Mucosa of rectum (tissue), 2 donors: ENCODE results near the gene INPP4B.

Experiments used
- H3K27ac ChIP-seq, 2 donors: one replicate each; pipeline ENCODE4 v1.7.0; 2013; ENCODE audit warnings: inconsistent platforms in 2 of 2, low read depth in 2 of 2, low read length in 2 of 2
- H3K27me3 ChIP-seq, 2 donors: one replicate each; pipeline ENCODE4 v1.7.0; 2013; ENCODE audit warnings: low read length in 2 of 2; ENCODE audit not compliant: control insufficient read depth in 2 of 2, insufficient read depth in 2 of 2
- H3K36me3 ChIP-seq, 2 donors: one replicate each; pipeline ENCODE4 v1.7.0; 2013; ENCODE audit warnings: low read length in 2 of 2; ENCODE audit not compliant: control insufficient read depth in 2 of 2, insufficient read depth in 2 of 2
- H3K4me1 ChIP-seq, 2 donors: one replicate each; pipeline ENCODE4 v1.7.0; 2013; ENCODE audit warnings: low read length in 2 of 2, mild to moderate bottlenecking in 1 of 2; ENCODE audit not compliant: control insufficient read depth in 2 of 2, insufficient read depth in 2 of 2
- H3K4me3 ChIP-seq, 2 donors: one replicate each; pipeline ENCODE4 v1.7.0; 2013; ENCODE audit warnings: low read length in 2 of 2
- H3K9ac ChIP-seq, 2 donors: one replicate each; pipeline ENCODE4 v1.7.0; 2013; ENCODE audit warnings: low read length in 2 of 2, low read depth in 1 of 2, mild to moderate bottlenecking in 1 of 2
- H3K9me3 ChIP-seq, 2 donors: one replicate each; pipeline ENCODE4 v1.7.0; 2013; ENCODE audit warnings: low read length in 2 of 2; ENCODE audit not compliant: control insufficient read depth in 2 of 2
- donor health status: healthy.
- donor health status: Normal muscosa, but diverticular disease.

The INPP4B gene

GRCh38 chr4:142141224-142141623, 704.9 kb downstream of the INPP4B start:
- Histone ChIP-seq H3K4me3 (no peak overlapping the region), H3K9ac (no peak overlapping the region), H3K27ac (no peak overlapping the region), H3K36me3 (no peaks in the 10 kb centered on the region), H3K27me3 (no peaks in the 10 kb centered on the region), H3K9me3 (no peaks in the 10 kb centered on the region), H3K4me1 (no peaks in the 10 kb centered on the region)

- no peaks in the 10 kb centered on the region for H3K27me3 ChIP-seq
- peaks cover 3 to 10% of the 10 kb centered on the region in 2 donors for H3K4me1 ChIP-seq
- no peaks in the 10 kb centered on the region for H3K9me3 ChIP-seq
- no peaks in the 10 kb centered on the region for H3K36me3 ChIP-seq
- H3K4me3 ChIP-seq = no peak overlapping the region
- no peak overlapping the region for H3K27ac ChIP-seq
- no peak overlapping the region for H3K9ac ChIP-seq
Measured at GRCh38 chr4:142130666-142131065, 715.4 kb downstream of the INPP4B start.

DNA sequence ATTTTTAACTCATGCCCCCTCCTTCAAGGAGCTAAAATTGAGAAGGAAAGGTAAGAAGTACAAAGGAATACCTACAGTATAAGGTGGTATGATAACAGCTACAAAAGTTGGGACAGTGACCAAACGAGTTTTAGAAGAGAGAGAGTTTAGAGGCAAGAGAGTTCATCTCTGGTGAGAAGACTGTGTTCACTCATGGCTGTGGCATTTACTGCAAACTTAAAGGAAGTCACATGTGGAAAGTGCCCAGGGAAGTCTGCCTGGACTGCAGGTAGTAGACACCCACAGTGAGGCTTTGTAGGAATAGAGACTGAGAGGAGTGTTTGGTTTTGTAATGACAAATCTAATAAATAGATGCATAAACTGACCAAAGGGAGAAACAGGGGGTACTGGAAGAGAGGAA, 716.2 kb downstream of the INPP4B start:
- no peak overlapping the region for H3K9ac ChIP-seq
- no peak overlapping the region for H3K4me3 ChIP-seq
- H3K27ac ChIP-seq = no peak overlapping the region
- no peaks in the 10 kb centered on the region for H3K36me3 ChIP-seq
- H3K27me3 ChIP-seq = no peaks in the 10 kb centered on the region
- H3K9me3 ChIP-seq = no peaks in the 10 kb centered on the region
- H3K4me1 ChIP-seq = peaks cover 3 to 10% of the 10 kb centered on the region in 2 donors

- no peak overlapping the region for H3K27ac ChIP-seq
- no peaks in the 10 kb centered on the region for H3K9me3 ChIP-seq
- H3K9ac ChIP-seq = no peak overlapping the region
- no peaks in the 10 kb centered on the region for H3K27me3 ChIP-seq
- no peak overlapping the region for H3K4me3 ChIP-seq
- peaks cover 3 to 10% of the 10 kb centered on the region in 2 donors for H3K4me1 ChIP-seq
- no peaks in the 10 kb centered on the region for H3K36me3 ChIP-seq
Measured at GRCh38 chr4:142129473-142129872, 716.6 kb downstream of the INPP4B start.

GRCh38 chr4:142128529-142128928, 717.6 kb downstream of the INPP4B start:
- H3K27me3 ChIP-seq = no peaks in the 10 kb centered on the region
- H3K36me3 ChIP-seq = no peaks in the 10 kb centered on the region
- H3K27ac ChIP-seq = no peak overlapping the region
- no peak overlapping the region for H3K9ac ChIP-seq
- no peaks in the 10 kb centered on the region for H3K9me3 ChIP-seq
- H3K4me1 ChIP-seq = peaks cover 3 to 10% of the 10 kb centered on the region in 2 donors
- no peak overlapping the region for H3K4me3 ChIP-seq

- no peaks in the 10 kb centered on the region for H3K27me3 ChIP-seq
- H3K9ac ChIP-seq = no peak overlapping the region
- H3K9me3 ChIP-seq = no peaks in the 10 kb centered on the region
- peaks cover 0 to 4% of the 10 kb centered on the region in 2 donors for H3K36me3 ChIP-seq
- no peak overlapping the region for H3K4me3 ChIP-seq
- H3K27ac ChIP-seq = no peak overlapping the region
- peaks cover 3 to 10% of the 10 kb centered on the region in 2 donors for H3K4me1 ChIP-seq
Measured at GRCh38 chr4:142126890-142127497, 719.1 kb downstream of the INPP4B start.

DNA sequence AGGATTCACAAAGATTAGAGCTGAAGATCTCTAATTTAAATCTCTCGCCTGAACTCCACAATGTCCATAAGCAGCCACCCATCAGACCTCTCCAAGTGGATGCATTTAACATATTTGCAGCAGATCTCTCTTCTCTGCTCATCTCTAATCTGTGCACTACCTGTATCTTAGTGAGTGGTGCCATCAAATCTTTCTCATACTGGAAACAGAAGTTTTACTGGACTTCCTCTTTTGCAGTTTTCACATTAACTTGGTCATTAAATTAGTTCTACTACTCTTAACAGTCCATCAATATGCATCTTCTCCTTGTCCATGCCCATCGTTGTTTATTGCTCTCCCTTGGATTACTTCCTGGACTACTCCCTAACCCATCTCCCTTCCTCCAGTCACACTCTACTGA, 721.2 kb downstream of the INPP4B start:
- H3K27me3 ChIP-seq = no peaks in the 10 kb centered on the region
- no peak overlapping the region for H3K4me3 ChIP-seq
- H3K27ac ChIP-seq = no peak overlapping the region
- peaks cover 0 to under 1% of the 10 kb centered on the region in 2 donors for H3K4me1 ChIP-seq
- H3K9ac ChIP-seq = no peak overlapping the region
- H3K9me3 ChIP-seq = no peaks in the 10 kb centered on the region
- H3K36me3 ChIP-seq = peaks cover 0 to 5% of the 10 kb centered on the region in 2 donors

- Histone ChIP-seq H3K4me3 (no peak overlapping the region), H3K36me3 (peaks cover 0 to 5% of the 10 kb centered on the region in 2 donors), H3K4me1 (no peaks in the 10 kb centered on the region), H3K27ac (no peak overlapping the region), H3K9me3 (no peaks in the 10 kb centered on the region), H3K27me3 (no peaks in the 10 kb centered on the region), H3K9ac (no peak overlapping the region)
Measured at GRCh38 chr4:142121448-142122350, 724.4 kb downstream of the INPP4B start.

DNA sequence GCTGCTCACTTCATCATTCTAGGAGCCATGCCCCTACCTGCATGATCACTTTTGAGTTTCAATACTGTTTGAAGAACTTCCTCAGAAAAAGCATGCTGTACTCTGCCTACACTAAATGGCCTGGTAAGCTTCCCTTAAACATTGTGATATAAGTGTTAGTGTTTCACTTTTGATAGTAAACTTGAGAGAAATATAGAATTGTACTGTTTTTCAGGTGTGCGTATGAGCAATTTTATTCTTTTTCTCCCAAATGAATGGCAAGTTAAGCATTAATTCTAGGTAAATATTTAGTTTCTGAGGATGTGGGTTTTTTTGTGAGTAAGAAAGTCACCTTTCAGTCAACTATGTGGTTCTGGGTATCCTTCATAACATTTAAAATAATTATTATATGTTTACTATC, 725.2 kb downstream of the INPP4B start:
- Histone ChIP-seq H3K27me3 (no peaks in the 10 kb centered on the region), H3K4me1 (no peaks in the 10 kb centered on the region), H3K36me3 (peaks cover 0 to 5% of the 10 kb centered on the region in 2 donors), H3K9ac (no peak overlapping the region), H3K4me3 (no peak overlapping the region), H3K9me3 (no peaks in the 10 kb centered on the region), H3K27ac (no peak overlapping the region)

GRCh38 chr4:142112451-142112850, 733.6 kb downstream of the INPP4B start:
- Histone ChIP-seq H3K4me3 (no peak overlapping the region), H3K27ac (no peak overlapping the region), H3K27me3 (no peaks in the 10 kb centered on the region), H3K4me1 (no peaks in the 10 kb centered on the region), H3K9me3 (no peaks in the 10 kb centered on the region), H3K9ac (no peak overlapping the region), H3K36me3 (no peaks in the 10 kb centered on the region)
